ENCODE data around the gene CCDC85C.
A peak's percentile ranks its signal among the peaks of the same experiment; 100 is the strongest.

Gene CCDC85C

DNA sequence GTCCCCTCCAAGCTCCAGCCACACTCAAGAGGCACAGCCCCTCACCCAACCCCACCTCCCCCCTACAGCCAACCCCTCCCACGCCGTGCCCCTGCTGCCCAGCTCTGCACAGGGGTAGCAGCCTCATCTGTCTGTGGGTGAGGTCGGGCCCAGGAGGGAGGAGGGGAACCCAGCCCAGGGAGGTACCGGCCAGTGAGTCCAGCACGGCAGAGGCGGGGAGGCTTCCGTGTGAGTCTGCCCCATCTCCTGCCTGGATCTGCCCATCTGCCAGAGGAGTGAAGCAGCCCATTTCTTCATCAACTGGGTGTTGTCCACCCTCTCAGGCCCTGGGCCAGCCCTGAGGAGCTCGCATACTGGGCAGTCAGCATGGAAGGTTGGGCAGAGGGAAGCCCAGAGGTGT, 68.6 kb downstream of the CCDC85C start:
- no peak overlapping the region for H3K4me3 ChIP-seq (ENCODE audit: low read length)
- TF ChIP-seq, protein P1, sequence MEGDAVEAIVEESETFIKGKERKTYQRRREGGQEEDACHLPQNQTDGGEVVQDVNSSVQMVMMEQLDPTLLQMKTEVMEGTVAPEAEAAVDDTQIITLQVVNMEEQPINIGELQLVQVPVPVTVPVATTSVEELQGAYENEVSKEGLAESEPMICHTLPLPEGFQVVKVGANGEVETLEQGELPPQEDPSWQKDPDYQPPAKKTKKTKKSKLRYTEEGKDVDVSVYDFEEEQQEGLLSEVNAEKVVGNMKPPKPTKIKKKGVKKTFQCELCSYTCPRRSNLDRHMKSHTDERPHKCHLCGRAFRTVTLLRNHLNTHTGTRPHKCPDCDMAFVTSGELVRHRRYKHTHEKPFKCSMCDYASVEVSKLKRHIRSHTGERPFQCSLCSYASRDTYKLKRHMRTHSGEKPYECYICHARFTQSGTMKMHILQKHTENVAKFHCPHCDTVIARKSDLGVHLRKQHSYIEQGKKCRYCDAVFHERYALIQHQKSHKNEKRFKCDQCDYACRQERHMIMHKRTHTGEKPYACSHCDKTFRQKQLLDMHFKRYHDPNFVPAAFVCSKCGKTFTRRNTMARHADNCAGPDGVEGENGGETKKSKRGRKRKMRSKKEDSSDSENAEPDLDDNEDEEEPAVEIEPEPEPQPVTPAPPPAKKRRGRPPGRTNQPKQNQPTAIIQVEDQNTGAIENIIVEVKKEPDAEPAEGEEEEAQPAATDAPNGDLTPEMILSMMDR (conservative IDR thresholded peaks at IDR 0.05; ENCODE audit: low read length), result no peak
- no peak for DNase-seq (ENCODE audit: low read depth)

DNA sequence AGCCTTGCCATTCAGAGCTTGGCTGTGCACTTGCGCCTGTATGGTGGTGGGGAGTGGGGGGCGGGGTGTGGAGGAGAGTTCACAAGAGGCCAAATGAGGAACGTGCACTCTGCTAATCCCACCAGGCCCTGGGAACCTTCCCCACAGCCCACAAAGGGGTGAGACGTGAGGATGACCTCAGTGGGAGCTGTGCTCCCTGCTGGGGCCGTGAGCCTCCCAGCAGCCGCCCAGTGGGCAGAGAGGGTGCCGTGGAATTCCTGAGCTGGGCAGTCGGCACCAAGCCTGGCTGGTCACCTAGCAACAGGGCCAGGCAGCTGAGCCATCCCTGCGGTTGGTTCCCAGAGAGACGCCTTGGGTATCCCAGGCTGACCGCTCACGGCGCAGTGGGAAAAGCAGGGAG, 69.1 kb downstream of the CCDC85C start:
- no peak overlapping the region for H3K4me3 ChIP-seq (ENCODE audit: low read length)
- TF ChIP-seq, protein P1 (conservative IDR thresholded peaks at IDR 0.05; ENCODE audit: low read length), result no peak
- no peak for DNase-seq (ENCODE audit: low read depth)

DNA sequence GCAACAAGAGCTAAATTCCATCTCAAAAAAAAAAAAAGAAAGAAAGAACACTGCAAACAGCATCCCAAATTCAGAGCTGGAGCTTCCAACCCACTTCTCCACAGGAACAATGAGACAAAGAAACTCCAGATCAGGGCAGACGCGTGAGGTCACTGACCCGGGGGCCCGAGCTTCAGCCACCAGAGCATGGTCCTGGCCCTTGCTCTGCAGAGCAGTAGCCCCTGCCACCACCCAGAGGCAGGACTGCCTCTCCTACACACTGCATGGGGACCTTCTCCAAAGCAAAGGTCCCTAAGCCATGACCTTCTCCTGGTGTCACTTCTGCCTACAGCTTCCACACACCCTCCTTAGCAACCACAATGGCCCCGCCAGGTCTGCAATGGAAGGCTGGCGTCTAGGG, 69.7 kb downstream of the CCDC85C start:
- TF ChIP-seq, protein P1 (conservative IDR thresholded peaks at IDR 0.05; ENCODE audit: low read length), result no peak
- DNase-seq (ENCODE audit: low read depth), result no peak
- no peak overlapping the region for H3K4me3 ChIP-seq (ENCODE audit: low read length)

DNA sequence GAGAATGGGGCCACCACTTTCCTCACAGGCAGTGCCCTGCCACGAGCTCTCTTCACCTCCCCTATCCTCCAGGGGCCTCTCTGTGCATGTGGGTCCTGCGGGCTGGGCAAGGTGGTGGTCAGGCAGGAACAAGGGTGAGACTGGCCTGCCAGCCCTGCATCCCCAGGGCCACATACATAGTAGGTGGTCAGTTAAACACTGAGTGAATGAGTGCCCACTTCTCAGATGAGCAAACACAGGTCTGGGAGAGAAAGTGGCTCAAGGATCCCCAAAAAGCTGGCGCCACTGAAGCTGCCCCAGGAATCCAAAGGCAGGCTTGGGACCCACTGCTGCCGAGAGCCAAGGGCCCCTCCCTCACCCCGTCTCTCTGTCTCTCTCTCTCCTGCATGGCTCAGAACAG, 71.7 kb downstream of the CCDC85C start:
- DNase-seq (ENCODE audit: low read depth), result no peak
- TF ChIP-seq, protein P1 (conservative IDR thresholded peaks at IDR 0.05; ENCODE audit: low read length), result no peak
- H3K4me3 ChIP-seq (ENCODE audit: low read length), result no peak overlapping the region

DNA sequence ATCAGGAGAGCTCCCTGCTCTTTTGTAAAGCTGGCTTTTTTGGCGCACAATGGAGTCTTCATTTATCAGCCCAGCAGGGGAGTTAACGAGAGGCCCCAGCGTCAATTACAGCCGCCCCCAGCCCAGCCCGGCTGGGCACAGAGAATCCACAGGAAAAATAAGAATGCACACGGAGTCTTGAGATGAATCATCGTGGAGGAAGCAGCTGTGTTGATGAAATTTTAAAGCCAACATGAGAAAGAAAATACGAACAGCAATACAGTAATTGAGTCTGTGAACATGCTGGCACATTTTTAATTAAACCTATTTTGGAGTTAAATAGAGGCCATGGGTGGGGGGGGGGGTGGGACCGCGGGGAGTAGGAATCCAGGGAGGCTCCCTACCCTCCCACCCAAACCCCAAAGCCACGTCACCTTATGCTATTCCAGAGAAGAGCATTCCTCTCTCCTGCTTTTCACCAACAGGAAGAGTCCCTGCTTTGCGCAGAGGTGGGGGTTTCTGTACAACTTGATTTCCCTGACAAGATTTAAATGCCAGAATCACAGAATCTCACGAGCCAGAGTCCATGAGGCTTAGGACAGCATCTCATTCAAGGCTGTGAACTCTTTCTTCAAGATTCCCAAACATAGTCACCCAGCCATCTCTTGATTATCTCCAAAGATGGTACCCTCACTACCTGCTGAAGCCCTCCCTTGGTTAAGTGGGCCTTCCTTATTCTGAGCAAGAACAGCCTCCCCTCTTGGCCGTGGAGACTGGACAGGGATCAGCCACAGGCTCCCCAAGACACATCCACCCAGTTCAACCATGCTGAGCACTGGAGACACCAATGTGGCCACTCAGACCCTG, 72.5 kb downstream of the CCDC85C start:
- DNase-seq (ENCODE audit: low read depth), result peak; percentile 77
- no peak overlapping the region for H3K4me3 ChIP-seq (ENCODE audit: low read length)
- TF ChIP-seq, protein P1 (conservative IDR thresholded peaks at IDR 0.05; ENCODE audit: low read length), result no peak

DNA sequence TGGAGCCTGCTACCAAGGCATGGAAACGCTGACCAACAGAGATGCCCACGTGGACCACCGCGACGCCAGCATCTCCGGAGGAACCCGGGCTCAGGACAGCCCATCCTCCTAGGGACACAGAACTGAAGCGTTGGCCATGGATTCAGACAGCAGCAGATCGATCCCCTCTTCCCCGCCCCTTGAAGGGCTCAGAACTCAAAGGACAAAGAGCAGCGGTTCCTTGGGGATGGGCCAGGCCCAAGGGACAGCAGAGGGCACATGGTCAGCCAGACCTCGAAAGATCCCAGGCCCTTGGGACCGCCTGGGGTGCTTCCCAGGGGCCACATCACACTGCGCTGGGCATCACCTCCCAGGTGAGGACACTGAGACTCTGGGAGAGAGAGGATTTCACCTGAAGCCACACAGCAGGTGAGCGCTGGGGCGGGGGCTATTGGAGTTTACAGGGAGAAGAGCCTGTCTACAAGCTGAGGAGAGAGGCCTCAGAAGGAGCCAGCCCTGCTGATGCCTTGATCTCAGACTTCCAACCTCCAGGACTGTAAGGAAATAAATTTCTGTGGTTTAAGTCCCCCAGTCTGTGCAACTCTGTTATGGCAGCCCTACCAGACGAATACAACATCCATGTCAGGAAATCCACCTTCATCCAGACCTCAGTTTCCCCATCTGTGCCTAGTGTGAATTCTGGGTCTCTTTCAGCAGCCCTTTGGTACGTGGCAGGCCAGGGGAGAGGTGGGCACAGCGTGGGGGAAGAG, 73.4 kb downstream of the CCDC85C start:
- TF ChIP-seq, protein P1 (conservative IDR thresholded peaks at IDR 0.05; ENCODE audit: low read length), result no peak
- H3K4me3 ChIP-seq (ENCODE audit: low read length), result no peak overlapping the region
- peak; percentile 23 for DNase-seq (ENCODE audit: low read depth)
